ENCODE measurements around the gene PDE6B. TPM values are rescaled to one million over a fixed set of nuclear protein-coding genes. Genes with fewer than 3 reads are reported as not detected.

The PDE6B gene
- total RNA-seq, 1 donor from 2014 or later = 4.2 TPM

DNA sequence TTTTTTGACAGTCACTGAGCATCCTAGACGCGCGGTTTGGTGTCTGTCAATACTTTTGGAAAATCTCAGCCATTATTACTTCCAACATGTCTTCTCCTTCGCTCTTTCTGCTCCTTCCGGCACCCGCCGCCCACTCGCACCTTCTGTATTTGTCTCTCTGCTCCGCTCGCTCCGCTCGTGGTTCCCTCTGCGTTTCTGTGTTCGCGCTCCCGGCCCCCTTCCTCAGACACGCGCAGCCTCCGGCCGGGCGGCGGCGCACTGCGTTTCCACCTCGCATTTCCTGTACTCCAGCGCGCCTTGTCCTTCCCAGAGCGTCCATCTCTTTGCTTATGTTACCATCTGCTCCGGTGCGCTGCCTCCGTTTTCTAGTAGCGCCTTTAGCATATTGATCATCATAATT lies 21.1 kb downstream of the PDE6B start:
- peaks cover 5% of the 10 kb centered on the region for H3K27me3 ChIP-seq
- DNase-seq (ENCODE audit: extremely low spot score in 2 of 2) = no peak
- no peak overlapping the region for H3K4me3 ChIP-seq
- H3K36me3 ChIP-seq = no peaks in the 10 kb centered on the region
- intact Hi-C loops (cut with DNase I) = no loop called here
- no peak overlapping the region for H3K27ac ChIP-seq
- TF ChIP-seq POLR2A (IDR thresholded peaks at IDR 0.05) (no peak), POLR2AphosphoS5 (IDR thresholded peaks at IDR 0.05; ENCODE audit: insufficient read depth in 1 of 2, low read depth in 1 of 2) (no peak)
- TF ChIP-seq, protein P1, sequence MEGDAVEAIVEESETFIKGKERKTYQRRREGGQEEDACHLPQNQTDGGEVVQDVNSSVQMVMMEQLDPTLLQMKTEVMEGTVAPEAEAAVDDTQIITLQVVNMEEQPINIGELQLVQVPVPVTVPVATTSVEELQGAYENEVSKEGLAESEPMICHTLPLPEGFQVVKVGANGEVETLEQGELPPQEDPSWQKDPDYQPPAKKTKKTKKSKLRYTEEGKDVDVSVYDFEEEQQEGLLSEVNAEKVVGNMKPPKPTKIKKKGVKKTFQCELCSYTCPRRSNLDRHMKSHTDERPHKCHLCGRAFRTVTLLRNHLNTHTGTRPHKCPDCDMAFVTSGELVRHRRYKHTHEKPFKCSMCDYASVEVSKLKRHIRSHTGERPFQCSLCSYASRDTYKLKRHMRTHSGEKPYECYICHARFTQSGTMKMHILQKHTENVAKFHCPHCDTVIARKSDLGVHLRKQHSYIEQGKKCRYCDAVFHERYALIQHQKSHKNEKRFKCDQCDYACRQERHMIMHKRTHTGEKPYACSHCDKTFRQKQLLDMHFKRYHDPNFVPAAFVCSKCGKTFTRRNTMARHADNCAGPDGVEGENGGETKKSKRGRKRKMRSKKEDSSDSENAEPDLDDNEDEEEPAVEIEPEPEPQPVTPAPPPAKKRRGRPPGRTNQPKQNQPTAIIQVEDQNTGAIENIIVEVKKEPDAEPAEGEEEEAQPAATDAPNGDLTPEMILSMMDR (IDR thresholded peaks at IDR 0.05) = no peak
- peaks cover 5% of the 10 kb centered on the region for H3K4me1 ChIP-seq
- no peaks in the 10 kb centered on the region for H3K9me3 ChIP-seq

DNA sequence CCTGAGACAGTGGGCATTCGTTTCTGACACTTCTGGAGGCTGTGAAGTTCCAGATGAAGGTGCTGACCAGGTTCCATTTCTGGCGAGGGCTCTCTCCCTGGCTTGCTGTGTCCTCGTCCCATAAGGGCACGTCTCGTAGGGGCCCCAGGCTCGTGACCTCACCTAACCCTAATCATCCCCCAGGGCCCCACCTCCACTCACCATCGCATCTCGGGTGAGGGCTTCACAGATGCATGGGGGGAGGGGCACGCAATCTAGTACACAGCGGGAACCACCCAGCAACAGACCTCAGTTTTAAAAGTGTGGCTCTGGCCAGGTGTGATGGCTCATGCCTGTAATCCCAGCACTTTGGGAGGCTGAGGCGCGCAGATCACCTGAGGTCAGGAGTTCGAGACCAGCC lies 22.1 kb downstream of the PDE6B start:
- H3K4me1 ChIP-seq = peaks cover 5% of the 10 kb centered on the region
- TF ChIP-seq, protein P1 (IDR thresholded peaks at IDR 0.05) = no peak
- TF ChIP-seq POLR2A (IDR thresholded peaks at IDR 0.05) (no peak), POLR2AphosphoS5 (IDR thresholded peaks at IDR 0.05; ENCODE audit: insufficient read depth in 1 of 2, low read depth in 1 of 2) (no peak)
- H3K9me3 ChIP-seq = no peaks in the 10 kb centered on the region
- intact Hi-C loops (cut with DNase I) = no loop called here
- DNase-seq (ENCODE audit: extremely low spot score in 2 of 2) = no peak
- H3K36me3 ChIP-seq = no peaks in the 10 kb centered on the region
- H3K27ac ChIP-seq = no peak overlapping the region
- no peak overlapping the region for H3K4me3 ChIP-seq
- H3K27me3 ChIP-seq = peaks cover 5% of the 10 kb centered on the region

DNA sequence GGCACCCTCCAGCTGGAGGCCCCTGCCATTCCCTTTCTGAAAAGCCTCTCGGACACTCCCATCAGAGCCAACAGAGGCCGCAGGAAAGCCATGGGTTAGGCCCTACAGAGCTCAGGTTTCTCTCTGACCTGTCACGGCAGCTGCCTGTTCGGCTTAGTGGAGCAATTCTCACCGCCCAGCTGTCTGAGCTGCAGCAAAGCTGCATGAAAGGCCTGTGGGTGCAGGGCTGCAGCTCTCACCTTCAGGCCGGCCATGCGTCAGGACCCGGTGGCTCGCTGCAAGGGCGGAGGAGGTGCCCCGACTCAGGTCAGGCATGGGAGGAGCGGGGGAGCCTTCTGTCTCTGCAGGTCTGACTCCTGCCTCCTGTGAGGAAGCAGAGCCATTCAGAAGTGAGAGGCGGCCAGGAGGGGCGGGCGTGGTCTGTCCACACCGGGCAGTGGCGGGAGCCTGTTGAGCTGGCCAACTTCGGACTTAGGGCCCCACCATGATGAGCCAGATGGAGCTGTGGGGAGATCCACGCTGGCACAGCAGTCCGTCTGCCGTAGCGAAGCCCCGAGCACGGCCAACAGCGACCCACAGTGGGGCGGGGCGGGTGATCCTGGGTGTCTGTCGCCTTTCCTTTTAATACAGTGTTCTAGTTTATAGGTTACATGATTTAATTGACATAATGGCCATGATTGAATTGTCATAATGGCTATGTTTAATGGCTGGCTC lies 23.4 kb downstream of the PDE6B start:
- intact Hi-C loops (cut with DNase I) = no loop called here
- H3K27me3 ChIP-seq = peaks cover 5% of the 10 kb centered on the region
- no peak overlapping the region for H3K27ac ChIP-seq

DNA sequence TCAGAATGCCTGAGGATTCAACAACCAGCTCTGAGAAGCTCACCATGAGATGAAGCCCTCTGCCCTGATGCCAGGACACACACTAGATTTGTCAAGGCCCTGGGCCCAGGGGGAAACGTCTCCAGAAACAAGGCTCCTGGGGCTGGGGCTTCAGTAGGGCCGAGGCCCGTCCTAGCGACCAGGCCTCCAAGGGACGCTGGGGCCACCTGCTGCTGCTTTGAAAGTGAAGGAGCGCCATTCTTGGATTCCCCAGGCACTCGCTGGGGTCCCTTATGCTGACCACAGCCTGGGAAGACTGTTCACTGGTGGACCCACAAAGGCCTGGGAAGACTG lies 23.9 kb downstream of the PDE6B start:
- Histone ChIP-seq H3K27ac (no peak overlapping the region), H3K4me1 (peaks cover 5% of the 10 kb centered on the region), H3K27me3 (peaks cover 5% of the 10 kb centered on the region), H3K4me3 (no peak overlapping the region), H3K36me3 (no peaks in the 10 kb centered on the region), H3K9me3 (no peaks in the 10 kb centered on the region)
- intact Hi-C loops (cut with DNase I) = no loop called here
- TF ChIP-seq POLR2A (IDR thresholded peaks at IDR 0.05) (no peak), POLR2AphosphoS5 (IDR thresholded peaks at IDR 0.05; ENCODE audit: insufficient read depth in 1 of 2, low read depth in 1 of 2) (no peak)
- TF ChIP-seq, protein P1 (IDR thresholded peaks at IDR 0.05) = no peak
- no peak for DNase-seq (ENCODE audit: extremely low spot score in 2 of 2)

More for the DNA sequence above, 23.4 kb downstream of the PDE6B start:
- Histone ChIP-seq H3K4me3 (no peak overlapping the region), H3K36me3 (no peaks in the 10 kb centered on the region), H3K9me3 (no peaks in the 10 kb centered on the region), H3K4me1 (peaks cover 5% of the 10 kb centered on the region)
- TF ChIP-seq POLR2AphosphoS5 (IDR thresholded peaks at IDR 0.05; ENCODE audit: insufficient read depth in 1 of 2, low read depth in 1 of 2) (no peak), POLR2A (IDR thresholded peaks at IDR 0.05) (no peak)
- TF ChIP-seq, protein P1 (IDR thresholded peaks at IDR 0.05) = no peak
- DNase-seq (ENCODE audit: extremely low spot score in 2 of 2) = no peak

DNA sequence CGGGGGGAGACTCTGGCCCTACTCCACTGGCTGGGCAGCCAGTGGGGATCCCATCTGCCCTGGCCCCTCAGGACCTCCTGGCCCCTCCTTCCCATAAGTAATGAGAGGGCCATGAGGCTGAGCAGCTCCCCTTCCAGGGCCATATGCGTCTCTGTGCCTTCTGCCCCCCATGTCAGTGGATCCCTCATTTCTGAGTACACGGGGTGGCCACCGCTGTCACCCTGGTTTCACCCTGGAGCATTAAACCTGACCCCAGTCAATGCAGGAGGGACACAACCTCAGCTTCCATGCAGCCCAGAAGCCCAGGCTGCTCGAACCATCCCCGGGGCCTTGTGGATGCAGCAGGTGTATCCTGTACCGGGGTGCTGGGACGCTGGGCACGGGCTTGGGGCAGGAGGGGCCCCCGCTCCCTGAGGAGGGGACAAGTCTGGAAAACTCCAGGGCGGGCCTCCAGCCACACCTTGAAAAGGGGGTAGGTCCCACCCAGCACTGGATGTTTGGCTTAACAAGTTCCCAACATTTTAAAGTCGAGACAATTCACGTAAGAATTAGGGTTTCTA lies 24.5 kb downstream of the PDE6B start:
- Histone ChIP-seq H3K4me1 (peaks cover 5% of the 10 kb centered on the region), H3K27ac (no peak overlapping the region), H3K9me3 (no peaks in the 10 kb centered on the region), H3K27me3 (peaks cover 5% of the 10 kb centered on the region), H3K4me3 (no peak overlapping the region), H3K36me3 (no peaks in the 10 kb centered on the region)
- DNase-seq (ENCODE audit: extremely low spot score in 2 of 2) = no peak
- intact Hi-C loops (cut with DNase I) = no loop called here
- TF ChIP-seq, protein P1 (IDR thresholded peaks at IDR 0.05) = no peak
- TF ChIP-seq POLR2AphosphoS5 (IDR thresholded peaks at IDR 0.05; ENCODE audit: insufficient read depth in 1 of 2, low read depth in 1 of 2) = no peak
